Measurements from ENCODE around the gene REM2. TPM values are rescaled to one million over a fixed set of nuclear protein-coding genes. Genes with fewer than 3 reads are reported as not detected.

The REM2 gene
- total RNA-seq, 1 experiment from 2014 or later, result 1.5 TPM

DNA sequence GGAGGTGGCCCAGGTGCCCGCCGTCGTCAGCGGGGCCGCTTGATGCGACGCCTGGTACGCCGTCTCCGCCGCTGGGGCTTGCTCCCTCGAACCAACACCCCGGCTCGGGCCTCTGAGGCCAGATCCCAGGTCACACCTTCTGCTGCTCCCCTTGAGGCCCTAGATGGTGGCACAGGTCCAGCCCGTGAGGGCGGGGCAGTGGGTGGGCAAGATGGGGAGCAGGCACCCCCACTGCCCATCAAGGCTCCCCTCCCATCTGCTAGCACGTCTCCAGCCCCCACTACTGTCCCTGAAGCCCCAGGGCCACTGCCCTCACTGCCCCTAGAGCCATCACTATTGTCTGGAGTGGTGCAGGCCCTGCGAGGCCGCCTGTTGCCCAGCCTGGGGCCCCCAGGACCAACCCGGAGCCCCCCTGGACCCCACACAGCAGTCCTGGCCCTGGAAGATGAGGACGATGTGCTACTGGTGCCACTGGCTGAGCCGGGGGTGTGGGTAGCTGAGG lies 6.0 kb upstream of the REM2 start (continued):
- TF ChIP-seq SOX15 (CRISPR knock-in tag; IDR thresholded peaks at IDR 0.05) (no peak), ZBTB21 (CRISPR knock-in tag; IDR thresholded peaks at IDR 0.05; ENCODE audit: borderline replicate concordance) (no peak), CBFB (CRISPR knock-in tag; IDR thresholded peaks at IDR 0.05; ENCODE audit: low read depth) (no peak), ZMAT4 (CRISPR knock-in tag; IDR thresholded peaks at IDR 0.05) (no peak), TCF7 (CRISPR knock-in tag; IDR thresholded peaks at IDR 0.05; ENCODE audit: low read depth) (no peak), SMAD4 (CRISPR knock-in tag; IDR thresholded peaks at IDR 0.05) (no peak), NFATC4 (CRISPR knock-in tag; IDR thresholded peaks at IDR 0.05) (no peak), ZNF138 (CRISPR knock-in tag; conservative IDR thresholded peaks at IDR 0.05) (no peak), RELA (CRISPR knock-in tag; IDR thresholded peaks at IDR 0.05; ENCODE audit: borderline replicate concordance) (no peak)

DNA sequence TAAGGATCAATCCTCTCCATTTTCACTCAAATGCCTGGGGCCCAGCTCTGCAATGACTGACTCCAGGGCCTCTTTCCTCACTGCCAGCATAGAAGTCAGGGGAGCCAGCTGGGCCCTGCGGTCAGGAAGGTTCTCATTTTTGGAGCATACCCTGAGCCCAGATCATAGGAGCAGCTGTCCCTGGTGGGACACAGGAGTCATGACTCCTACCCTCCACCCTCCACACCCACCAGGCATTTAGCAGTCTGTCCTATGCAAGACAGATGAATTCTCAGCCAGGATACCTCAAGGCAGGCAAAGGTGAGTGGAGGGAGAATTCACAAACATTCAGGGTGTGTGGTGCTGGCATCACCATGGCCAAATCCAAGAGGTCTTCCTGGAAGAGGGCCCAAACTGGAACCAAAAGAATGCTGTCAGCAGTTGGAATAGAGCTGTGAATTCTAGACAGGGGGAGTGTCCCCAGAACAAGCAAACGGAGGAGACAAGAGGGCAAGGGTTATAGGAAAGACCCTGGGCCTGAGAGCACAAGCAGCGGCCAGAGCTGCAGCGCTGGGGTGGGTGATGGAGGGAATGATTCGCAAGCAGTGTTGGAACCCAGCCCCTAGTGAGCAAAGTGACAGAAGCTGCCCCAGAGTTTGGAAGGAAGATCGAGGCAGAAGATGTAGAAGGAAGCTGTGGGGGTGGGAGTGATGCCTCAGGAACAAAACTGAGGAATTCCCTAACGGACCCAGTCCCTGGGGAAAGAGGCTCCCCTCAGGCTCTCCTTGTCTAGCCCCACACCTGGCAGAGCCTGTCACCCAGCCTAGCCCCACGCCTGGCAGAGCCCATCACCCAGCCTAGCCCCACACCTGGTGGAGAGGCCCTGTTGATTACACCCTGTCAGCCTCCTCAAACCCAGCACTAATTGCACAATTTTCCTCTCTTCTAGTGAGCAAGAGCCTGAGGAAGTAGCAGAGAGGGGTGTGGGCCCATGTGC lies 4.5 kb upstream of the REM2 start:
- CTCF ChIA-PET, result interaction anchor here (0.7 to 2.0 kb wide), 3 partner anchors 13 to 28 kb away, joined by 3 to 4 read pairs (median 3); no protein-coding TSS in a partner anchor
- H3K4me1 Mint-ChIP-seq, result peaks cover 21% of the 10 kb centered on the region
- no peak overlapping the region for H3K4me3 Mint-ChIP-seq
- H3K27me3 Mint-ChIP-seq (ENCODE audit: low read depth), result peaks cover 2% of the 10 kb centered on the region; the same call in 1 of the 2 replicates
- POLR2A ChIA-PET, result no interaction called here
- TF ChIP-seq SOX15 (CRISPR knock-in tag; IDR thresholded peaks at IDR 0.05) (no peak), E2F5 (CRISPR knock-in tag; IDR thresholded peaks at IDR 0.05) (no peak), ZNF121 (CRISPR knock-in tag; IDR thresholded peaks at IDR 0.05) (no peak), FOXJ3 (CRISPR knock-in tag; IDR thresholded peaks at IDR 0.05; ENCODE audit: borderline replicate concordance) (no peak), IRF1 (CRISPR knock-in tag; IDR thresholded peaks at IDR 0.05) (no peak), IRF2 (CRISPR knock-in tag; IDR thresholded peaks at IDR 0.05; ENCODE audit: borderline replicate concordance, low read depth) (no peak), ZNF317 (CRISPR knock-in tag; IDR thresholded peaks at IDR 0.05; ENCODE audit: borderline replicate concordance, low read depth) (no peak), ZNF416 (CRISPR knock-in tag; IDR thresholded peaks at IDR 0.05) (no peak)
- TF ChIP-seq, protein P1, sequence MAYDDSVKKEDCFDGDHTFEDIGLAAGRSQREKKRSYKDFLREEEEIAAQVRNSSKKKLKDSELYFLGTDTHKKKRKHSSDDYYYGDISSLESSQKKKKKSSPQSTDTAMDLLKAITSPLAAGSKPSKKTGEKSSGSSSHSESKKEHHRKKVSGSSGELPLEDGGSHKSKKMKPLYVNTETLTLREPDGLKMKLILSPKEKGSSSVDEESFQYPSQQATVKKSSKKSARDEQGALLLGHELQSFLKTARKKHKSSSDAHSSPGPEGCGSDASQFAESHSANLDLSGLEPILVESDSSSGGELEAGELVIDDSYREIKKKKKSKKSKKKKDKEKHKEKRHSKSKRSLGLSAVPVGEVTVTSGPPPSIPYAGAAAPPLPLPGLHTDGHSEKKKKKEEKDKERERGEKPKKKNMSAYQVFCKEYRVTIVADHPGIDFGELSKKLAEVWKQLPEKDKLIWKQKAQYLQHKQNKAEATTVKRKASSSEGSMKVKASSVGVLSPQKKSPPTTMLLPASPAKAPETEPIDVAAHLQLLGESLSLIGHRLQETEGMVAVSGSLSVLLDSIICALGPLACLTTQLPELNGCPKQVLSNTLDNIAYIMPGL (CRISPR knock-in tag; IDR thresholded peaks at IDR 0.05), result no peak
- no peaks in the 10 kb centered on the region for H3K9me3 Mint-ChIP-seq
- DNase-seq (ENCODE audit: low spot score) (no peak), ATAC-seq (no peak)
- no peak overlapping the region for H3K27ac Mint-ChIP-seq
- peaks cover 11% of the 10 kb centered on the region for H3K36me3 Mint-ChIP-seq

GRCh38 chr14:22882064-22882463 lies 958 bp upstream of the REM2 start:
- Mint-ChIP-seq H3K4me1 (peaks cover 35% of the 10 kb centered on the region), H3K9me3 (no peaks in the 10 kb centered on the region), H3K27ac (no peak overlapping the region), H3K36me3 (no peaks in the 10 kb centered on the region), H3K27me3 (ENCODE audit: low read depth) (peaks cover 23% of the 10 kb centered on the region), H3K4me3 (0 out of 2 replicates have a peak overlapping the region, but pooled peaks have one; percentile 0)
- CTCF ChIA-PET, result interaction anchor here (0.5 to 5.1 kb wide), 14 partner anchors 10 to 312 kb away, joined by 3 to 57 read pairs (median 5); partner anchors contain the start of genes AJUBA and LRP10
- no peak for DNase-seq (ENCODE audit: low spot score)
- no peak for ATAC-seq
- POLR2A ChIA-PET, result interaction anchor here (1.1 to 3.0 kb wide), 6 partner anchors 10 to 75 kb away, joined by 3 to 32 read pairs (median 6); partner anchors contain the start of genes HAUS4, LRP10, PRMT5 and RBM23
- TF ChIP-seq E2F5 (CRISPR knock-in tag; IDR thresholded peaks at IDR 0.05) (no peak), OVOL2 (CRISPR knock-in tag; IDR thresholded peaks at IDR 0.05; ENCODE audit: borderline replicate concordance) (no peak)
- TF ChIP-seq, protein P2, sequence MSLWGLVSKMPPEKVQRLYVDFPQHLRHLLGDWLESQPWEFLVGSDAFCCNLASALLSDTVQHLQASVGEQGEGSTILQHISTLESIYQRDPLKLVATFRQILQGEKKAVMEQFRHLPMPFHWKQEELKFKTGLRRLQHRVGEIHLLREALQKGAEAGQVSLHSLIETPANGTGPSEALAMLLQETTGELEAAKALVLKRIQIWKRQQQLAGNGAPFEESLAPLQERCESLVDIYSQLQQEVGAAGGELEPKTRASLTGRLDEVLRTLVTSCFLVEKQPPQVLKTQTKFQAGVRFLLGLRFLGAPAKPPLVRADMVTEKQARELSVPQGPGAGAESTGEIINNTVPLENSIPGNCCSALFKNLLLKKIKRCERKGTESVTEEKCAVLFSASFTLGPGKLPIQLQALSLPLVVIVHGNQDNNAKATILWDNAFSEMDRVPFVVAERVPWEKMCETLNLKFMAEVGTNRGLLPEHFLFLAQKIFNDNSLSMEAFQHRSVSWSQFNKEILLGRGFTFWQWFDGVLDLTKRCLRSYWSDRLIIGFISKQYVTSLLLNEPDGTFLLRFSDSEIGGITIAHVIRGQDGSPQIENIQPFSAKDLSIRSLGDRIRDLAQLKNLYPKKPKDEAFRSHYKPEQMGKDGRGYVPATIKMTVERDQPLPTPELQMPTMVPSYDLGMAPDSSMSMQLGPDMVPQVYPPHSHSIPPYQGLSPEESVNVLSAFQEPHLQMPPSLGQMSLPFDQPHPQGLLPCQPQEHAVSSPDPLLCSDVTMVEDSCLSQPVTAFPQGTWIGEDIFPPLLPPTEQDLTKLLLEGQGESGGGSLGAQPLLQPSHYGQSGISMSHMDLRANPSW (CRISPR knock-in tag; conservative IDR thresholded peaks at IDR 0.05; ENCODE audit: low read depth), result no peak
- TF ChIP-seq, protein P3, sequence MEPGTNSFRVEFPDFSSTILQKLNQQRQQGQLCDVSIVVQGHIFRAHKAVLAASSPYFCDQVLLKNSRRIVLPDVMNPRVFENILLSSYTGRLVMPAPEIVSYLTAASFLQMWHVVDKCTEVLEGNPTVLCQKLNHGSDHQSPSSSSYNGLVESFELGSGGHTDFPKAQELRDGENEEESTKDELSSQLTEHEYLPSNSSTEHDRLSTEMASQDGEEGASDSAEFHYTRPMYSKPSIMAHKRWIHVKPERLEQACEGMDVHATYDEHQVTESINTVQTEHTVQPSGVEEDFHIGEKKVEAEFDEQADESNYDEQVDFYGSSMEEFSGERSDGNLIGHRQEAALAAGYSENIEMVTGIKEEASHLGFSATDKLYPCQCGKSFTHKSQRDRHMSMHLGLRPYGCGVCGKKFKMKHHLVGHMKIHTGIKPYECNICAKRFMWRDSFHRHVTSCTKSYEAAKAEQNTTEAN (CRISPR knock-in tag; IDR thresholded peaks at IDR 0.05), result no peak
- TF ChIP-seq, protein P4, sequence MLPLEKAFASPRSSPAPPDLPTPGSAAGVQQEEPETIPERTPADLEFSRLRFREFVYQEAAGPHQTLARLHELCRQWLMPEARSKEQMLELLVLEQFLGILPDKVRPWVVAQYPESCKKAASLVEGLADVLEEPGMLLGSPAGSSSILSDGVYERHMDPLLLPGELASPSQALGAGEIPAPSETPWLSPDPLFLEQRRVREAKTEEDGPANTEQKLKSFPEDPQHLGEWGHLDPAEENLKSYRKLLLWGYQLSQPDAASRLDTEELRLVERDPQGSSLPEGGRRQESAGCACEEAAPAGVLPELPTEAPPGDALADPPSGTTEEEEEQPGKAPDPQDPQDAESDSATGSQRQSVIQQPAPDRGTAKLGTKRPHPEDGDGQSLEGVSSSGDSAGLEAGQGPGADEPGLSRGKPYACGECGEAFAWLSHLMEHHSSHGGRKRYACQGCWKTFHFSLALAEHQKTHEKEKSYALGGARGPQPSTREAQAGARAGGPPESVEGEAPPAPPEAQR (CRISPR knock-in tag; IDR thresholded peaks at IDR 0.05), result no peak

Measured in WTC11 (cell line).